GM19463 (cell line): ENCODE data around the gene AMOT.

Source experiments
- ATAC-seq: cut with Tn5 transposase; IDR thresholded peaks from one replicate; pipeline ENCODE4 v1.9.1; 2021; ENCODE audit warnings: mild to moderate bottlenecking, moderate library complexity; ENCODE audit not compliant: unreplicated experiment

AMOT gene

DNA sequence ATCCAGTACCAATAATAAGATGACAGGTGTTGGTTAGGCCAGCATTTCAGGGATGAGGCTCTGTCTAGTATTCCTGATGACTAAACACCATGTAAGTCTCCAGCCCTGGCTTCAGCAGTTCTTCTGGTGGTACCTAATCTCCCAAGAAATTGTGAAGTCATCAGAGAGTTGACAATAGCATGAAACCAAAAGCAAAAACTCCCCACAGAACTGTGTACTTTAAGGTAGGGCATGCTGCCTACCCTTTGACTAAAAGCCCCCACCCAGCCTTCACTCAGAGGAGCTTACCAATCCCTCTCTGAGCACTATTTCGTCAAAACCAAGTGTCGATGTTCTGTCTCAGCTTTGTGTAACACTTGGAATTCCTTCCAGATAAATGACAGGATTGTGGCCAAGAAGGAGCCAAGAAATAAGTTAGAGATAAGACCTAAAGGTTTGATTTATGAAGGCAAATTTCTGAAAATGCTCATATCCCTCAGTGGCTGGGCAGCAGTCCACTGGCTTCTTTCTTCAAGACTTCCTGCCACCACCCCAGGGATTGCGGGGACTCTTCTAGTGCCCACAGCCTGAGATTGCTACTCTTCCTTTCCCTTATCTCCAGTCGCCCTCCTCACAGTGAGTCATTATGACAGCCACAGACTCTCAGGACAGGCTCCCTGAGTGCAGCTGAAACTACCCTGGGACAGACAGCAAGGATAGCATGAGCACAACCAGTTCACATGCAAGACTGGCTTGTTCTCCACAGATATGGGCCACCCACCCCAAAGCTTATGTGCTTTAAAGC, 93.6 kb downstream of the AMOT start:
- no peak for ATAC-seq

DNA sequence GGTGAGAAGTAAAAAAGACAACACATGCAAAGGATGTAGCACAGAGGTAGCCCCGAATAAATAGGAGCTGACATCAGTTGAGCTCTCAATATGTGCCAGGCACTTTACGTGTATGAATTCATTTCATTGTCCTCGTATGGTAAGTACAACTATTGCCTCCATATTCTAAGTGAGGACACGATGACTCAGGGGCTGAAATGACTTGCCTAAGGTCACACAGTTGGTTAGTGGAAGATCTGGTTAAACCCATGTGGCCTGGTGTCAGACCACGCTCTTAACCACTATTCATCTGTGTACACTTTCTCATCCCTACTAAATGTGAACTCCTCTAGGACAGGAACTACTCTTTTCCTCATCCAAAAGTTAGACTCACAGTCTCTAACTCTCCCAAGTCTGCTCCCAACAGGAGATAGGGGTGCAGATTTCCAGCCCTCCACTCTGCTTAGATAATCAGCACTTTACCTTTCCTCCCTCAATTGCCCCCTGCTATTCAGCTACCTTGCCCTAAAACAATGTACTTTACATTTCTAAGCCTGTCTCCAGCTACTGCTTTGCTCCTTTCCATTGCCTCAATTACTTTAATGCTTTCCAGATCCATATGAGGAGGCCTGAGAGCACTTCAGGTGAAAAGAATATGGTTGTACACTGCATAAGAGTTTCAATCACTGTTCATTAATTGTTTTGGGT, 102.1 kb downstream of the AMOT start:
- peak; percentile 84 for ATAC-seq

DNA sequence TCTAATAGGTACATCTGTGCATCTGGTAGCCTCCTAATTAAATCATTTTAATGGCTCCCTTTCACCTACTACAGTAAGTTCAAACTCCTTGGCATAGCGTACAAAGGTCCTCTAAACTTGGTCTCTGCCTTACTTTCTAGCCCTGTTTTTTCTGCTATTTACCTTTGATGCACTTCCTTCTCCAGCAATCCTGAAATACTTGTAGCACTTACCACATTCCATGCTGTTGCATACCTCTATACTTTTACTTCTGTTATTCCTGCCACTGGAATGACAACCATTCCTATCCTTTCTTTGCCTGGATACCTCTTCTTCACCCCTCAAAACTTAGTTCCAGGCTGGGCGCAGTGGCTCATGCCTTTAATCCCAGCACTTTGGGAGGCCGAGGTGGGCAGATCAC, 104.3 kb downstream of the AMOT start:
- ATAC-seq = no peak

DNA sequence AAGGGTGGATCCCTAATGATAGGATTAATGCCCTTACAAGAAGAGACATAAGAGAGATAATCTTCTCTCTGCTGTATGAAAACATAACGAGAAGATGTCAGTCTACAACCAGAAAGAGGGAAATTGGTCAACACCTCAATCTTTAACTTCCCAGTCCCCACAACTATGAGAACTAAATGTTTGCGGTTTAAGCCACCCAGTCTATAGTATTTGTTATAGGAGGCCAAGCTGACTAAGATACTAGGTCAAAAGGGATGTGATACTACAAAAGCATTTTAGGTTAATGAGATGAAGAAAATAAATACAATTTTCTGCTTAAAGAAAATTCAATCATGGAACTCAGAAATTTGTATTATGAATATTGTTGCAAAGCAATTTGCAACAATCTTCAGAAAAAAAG, 105.5 kb downstream of the AMOT start:
- no peak for ATAC-seq

DNA sequence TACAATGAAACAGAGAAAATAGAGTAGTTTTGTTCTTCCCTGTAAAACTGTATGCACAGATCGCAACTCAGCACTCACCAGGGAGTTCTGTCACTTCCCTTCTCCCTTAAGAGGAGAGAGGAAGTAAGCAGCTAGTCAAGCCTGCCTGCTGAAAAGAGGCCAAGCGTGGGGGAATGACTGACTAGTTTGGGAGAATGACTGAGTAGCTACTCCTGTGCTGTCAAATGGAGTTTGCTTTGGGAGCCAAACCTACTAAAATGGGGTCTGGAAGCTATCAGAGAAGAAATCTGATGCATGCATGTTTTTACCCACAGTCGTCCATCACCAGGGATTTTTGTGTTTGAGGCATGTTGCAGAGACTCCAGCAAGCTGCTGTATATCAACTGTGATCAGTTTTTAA, 106.3 kb downstream of the AMOT start:
- ATAC-seq = no peak

DNA sequence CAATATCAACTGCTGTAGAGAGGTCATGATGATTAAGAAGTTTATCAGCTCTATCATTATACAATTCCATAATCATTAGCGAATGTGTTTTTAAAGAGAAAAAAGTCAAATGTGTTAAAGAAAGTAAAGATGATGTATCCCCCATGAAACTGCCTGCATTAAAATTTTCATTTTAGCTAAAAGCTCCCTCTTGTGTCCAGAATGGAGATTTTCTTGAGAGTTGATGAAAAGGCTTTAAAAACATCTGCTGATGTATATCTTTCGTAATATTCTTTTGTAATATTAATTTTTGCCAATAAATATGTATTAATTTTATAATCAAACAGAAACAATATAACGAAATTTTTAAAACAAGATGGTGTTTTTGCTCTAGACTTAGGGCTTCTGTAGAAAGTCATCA, 108.8 kb downstream of the AMOT start:
- no peak for ATAC-seq
